Measurements from ENCODE around the gene TACR2.

Gene TACR2

DNA sequence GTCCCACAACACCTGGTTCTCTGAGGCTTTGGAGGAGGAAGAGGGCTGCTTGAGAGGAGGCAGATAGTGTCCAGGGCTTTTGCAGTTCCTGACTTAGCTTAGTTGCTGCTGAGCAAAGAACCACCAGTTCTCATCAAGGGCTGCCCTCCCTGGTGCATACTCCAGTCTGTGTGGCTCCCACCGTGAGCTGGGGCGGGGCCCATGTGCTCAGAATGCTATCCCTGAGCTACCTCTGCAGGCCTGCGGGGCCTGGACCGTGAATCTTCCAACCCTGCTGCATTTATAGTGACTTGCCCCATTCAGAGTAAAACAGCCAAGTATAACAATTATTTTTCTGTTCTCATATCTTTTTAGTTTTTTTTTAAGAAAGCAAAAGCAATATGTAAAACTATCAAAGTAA, 49.2 kb downstream of the TACR2 start:
- no peak overlapping the region for H3K4me3 ChIP-seq (ENCODE audit: low read depth, low read length)
- no peak for DNase-seq (ENCODE audit: low read depth)
- TF ChIP-seq, protein P1, sequence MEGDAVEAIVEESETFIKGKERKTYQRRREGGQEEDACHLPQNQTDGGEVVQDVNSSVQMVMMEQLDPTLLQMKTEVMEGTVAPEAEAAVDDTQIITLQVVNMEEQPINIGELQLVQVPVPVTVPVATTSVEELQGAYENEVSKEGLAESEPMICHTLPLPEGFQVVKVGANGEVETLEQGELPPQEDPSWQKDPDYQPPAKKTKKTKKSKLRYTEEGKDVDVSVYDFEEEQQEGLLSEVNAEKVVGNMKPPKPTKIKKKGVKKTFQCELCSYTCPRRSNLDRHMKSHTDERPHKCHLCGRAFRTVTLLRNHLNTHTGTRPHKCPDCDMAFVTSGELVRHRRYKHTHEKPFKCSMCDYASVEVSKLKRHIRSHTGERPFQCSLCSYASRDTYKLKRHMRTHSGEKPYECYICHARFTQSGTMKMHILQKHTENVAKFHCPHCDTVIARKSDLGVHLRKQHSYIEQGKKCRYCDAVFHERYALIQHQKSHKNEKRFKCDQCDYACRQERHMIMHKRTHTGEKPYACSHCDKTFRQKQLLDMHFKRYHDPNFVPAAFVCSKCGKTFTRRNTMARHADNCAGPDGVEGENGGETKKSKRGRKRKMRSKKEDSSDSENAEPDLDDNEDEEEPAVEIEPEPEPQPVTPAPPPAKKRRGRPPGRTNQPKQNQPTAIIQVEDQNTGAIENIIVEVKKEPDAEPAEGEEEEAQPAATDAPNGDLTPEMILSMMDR (conservative IDR thresholded peaks at IDR 0.05; ENCODE audit: low read depth, low read length): no peak

DNA sequence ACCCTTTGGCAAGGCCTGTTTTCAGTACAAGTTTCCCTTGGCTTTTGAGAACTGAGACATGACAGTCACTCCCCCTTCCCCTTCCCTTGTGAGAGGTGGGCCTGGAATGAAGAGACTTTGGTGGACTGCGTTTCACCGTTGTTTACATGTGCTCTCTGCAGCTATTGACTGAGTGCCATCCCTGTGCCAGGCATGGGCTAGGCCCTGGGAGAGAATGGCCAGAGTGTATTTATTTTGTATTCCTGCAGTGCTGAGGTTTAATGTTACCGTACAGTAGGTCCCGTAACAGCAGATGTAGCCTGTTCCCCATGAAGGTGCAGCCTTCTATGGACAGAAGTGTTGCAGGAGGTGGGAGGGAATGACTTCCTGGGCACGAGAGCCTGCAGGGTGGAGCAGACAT, 50.0 kb downstream of the TACR2 start:
- no peak overlapping the region for H3K4me3 ChIP-seq (ENCODE audit: low read depth, low read length)
- TF ChIP-seq, protein P1 (conservative IDR thresholded peaks at IDR 0.05; ENCODE audit: low read depth, low read length): no peak
- DNase-seq (ENCODE audit: low read depth): no peak

DNA sequence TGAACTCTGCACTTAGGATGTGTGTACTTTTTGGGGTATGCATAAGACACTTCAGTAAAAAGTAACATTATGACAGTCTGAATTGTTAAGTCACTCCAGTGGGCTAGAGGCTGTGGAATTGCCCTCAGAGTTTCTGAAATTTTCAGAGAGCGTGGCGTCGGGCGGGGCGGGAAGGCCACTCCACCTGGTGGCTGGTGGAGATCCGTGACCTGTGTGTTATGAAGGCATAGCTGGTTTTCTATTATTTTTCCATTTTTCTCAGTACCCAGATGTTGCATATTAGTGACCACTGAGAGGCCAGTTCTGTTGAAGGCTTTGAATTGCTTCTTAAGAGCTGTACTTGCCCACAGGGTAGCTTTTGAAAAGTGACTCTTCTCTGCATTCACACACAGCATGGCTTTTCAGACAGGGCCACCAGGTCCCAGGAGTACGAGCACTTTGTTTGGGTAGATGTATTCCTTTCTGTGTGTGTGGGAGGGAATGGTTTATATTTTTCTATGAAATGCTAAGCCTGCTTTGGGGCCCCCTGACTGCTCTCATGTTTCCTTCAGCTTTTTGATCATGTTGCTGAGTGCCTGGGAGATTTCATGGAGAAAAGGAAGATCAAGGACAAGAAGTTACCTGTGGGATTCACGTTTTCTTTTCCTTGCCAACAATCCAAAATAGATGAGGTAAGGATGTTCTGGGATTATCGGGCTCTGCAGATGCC, 52.3 kb downstream of the TACR2 start:
- TF ChIP-seq, protein P1 (conservative IDR thresholded peaks at IDR 0.05; ENCODE audit: low read depth, low read length): no peak
- H3K4me3 ChIP-seq (ENCODE audit: low read depth, low read length): no peak overlapping the region
- DNase-seq (ENCODE audit: low read depth): no peak

DNA sequence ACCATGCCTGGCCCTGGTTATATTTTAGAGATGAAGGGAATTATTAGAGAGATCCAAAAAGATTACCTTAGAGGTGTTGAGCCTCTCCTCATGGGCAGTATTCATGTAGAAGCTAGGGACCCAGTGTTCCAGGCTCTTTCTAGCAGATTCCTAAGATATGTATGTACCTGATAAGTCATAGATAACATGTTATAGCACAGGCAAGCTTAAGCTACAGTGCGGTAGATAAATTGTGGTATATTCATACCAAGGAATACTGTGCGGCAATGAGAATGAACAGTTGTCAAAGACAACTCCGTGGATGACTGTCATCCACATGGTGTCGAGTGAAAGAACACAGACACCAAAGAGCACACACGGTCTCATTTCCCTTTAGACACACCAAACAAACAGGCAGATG, 53.1 kb downstream of the TACR2 start:
- no peak for DNase-seq (ENCODE audit: low read depth)
- TF ChIP-seq, protein P1 (conservative IDR thresholded peaks at IDR 0.05; ENCODE audit: low read depth, low read length): no peak

DNA sequence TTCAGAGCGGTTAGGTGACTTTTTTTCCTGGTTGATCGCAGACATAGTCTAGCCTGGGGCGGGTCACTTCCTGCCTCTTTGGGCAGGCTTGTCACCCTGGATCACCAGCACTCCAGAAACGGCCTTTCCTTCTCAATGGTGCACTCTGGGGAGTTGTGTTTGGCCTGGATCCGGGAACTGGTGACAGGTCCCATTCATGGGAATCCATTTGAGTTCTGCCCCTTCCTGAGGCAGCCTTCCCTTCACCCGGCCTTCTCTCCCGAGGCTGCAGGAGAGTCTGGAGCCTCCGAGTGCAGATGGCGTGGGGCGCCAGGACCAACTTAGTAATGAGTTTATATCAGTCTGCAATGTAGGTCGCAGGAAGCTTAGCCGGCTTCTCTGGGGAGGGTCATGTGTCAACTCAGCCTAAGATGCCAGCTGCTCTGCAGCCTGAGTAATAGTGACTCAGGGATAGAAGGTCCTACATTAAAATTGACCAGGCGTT, 54.2 kb downstream of the TACR2 start:
- H3K4me3 ChIP-seq (ENCODE audit: low read depth, low read length): no peak overlapping the region
- TF ChIP-seq, protein P1 (conservative IDR thresholded peaks at IDR 0.05; ENCODE audit: low read depth, low read length): no peak
- peak; percentile 52 for DNase-seq (ENCODE audit: low read depth)

More for the DNA sequence above, 53.1 kb downstream of the TACR2 start:
- no peak overlapping the region for H3K4me3 ChIP-seq (ENCODE audit: low read depth, low read length)

DNA sequence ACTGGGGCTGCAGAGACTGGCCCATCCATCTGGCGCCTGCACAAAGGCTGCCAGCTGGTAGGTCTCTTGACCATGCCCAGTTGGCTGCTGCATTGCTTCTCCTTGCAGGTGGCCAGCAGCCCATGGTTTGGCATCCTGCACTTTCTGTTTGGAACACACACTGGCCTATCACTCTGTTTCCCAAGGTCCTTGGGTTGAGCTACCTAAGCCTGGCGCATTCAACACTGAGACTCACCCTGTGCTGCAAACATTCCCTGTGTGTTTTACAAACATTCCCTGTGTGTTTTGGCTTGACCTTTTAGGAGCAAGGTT, 55.5 kb downstream of the TACR2 start:
- H3K4me3 ChIP-seq (ENCODE audit: low read depth, low read length): no peak overlapping the region
- DNase-seq (ENCODE audit: low read depth): no peak
- TF ChIP-seq, protein P1 (conservative IDR thresholded peaks at IDR 0.05; ENCODE audit: low read depth, low read length): no peak

All from choroid plexus epithelial cell (primary cell).